A549 treated with RU486 at 1 μM for 4 hours (cell line): ENCODE data around the gene CCDC154. TPM values are rescaled to one million over a fixed set of nuclear protein-coding genes. Genes with fewer than 3 reads are reported as not detected.

Experiments used
- total RNA-seq: library from RNA; stranded (reverse); fragments of 200-300 nt; extraction: Qiagen RNA extraction; gene quantifications from 5 replicates; pipeline ENCODE4 v1.2.3, GENCODE V29; 2022; ENCODE audit warnings: low read depth

The CCDC154 gene, protein sequence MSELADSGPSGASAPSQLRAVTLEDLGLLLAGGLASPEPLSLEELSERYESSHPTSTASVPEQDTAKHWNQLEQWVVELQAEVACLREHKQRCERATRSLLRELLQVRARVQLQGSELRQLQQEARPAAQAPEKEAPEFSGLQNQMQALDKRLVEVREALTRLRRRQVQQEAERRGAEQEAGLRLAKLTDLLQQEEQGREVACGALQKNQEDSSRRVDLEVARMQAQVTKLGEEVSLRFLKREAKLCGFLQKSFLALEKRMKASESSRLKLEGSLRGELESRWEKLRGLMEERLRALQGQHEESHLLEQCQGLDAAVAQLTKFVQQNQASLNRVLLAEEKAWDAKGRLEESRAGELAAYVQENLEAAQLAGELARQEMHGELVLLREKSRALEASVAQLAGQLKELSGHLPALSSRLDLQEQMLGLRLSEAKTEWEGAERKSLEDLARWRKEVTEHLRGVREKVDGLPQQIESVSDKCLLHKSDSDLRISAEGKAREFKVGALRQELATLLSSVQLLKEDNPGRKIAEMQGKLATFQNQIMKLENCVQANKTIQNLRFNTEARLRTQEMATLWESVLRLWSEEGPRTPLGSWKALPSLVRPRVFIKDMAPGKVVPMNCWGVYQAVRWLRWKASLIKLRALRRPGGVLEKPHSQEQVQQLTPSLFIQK
- 0.13 to 0.49 TPM (median 0.41 TPM) in 5 replicates for total RNA-seq

DNA sequence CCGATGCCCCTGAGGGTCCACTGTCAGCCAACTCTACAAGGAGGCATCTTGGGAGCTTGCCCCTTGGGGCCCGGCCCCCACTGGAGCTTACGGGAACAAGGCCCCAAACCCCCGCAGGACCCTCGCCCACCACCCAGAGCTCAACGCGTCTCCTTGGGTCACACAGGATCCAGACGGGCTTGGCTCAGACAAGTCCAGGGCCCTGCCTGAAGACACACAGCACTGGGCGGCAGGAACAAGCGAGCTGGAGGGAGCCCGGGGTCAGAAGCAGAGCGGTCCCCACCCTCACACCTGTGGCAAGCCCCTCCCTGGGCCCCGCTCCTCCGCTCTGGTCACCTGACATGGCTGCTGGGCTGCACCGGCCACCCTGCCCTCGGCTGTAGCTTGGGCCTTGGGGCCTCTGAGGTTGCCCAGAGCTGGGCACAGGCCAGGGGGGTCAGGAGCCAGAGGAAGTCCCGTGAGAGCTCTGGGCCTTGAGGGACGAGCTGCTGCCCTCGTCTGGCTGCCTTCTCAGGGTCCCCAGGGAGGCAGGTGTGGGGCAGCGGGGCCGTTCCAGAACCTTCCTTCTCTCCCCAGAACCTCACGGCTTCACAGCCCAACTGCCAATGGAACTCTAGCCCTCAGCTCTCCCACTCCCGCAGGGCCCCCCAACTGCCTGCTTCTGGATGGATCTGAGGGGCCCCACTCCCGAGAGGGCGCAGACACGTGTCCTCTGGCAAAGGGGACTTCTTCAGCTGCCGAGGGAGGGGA, at the start of gene CCDC154:
CCDC154 (minus strand) TSS at position 577 of the 750 bp plus-strand sequence; CDS start at position 343, 234 bp downstream.

DNA sequence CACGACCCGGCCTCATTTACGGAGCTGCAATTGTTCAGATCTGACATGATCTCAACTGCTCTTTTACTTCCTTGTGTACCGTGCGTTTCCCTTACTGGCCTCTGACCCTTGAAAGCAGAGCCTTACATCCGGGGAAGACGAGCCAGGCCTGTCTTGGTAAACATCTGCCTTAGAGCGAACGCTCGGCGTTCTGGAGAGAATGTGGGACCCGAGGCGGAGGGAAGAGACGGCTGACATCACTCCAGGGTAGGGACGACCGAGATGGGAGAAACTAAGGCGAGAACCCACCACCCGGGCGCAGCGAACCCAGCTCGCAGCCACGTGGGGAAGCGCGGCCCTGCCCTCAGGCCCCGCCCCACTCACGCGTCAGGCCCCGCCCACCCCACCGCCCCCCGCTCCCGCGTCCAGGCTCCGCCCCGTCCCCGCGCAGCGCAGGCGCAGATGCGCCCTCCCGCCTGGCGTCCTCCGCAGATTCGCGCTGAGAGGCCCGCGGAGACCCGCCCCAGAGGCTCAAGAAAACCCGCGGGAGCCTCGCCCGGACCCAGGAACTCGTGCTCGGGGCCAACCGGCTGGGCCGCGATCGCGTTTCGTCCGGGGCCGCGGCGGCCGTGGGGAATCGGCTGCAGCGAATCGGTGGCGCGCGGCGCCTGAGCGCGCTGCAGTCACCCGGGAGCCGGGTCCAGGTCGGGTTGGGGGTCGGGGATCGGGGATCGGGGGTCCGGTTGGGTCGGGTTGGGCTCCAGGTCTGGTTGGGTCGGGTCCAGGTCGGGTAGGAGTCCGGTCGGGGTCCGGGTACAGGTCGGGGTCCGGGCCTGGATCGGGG, 48.8 kb upstream of the CCDC154 start, which contains the start of gene TELO2:
TELO2 (plus strand) TSS at position 438 of the 823 bp plus-strand sequence. CDS start 922 bp downstream, outside the sequence.

DNA sequence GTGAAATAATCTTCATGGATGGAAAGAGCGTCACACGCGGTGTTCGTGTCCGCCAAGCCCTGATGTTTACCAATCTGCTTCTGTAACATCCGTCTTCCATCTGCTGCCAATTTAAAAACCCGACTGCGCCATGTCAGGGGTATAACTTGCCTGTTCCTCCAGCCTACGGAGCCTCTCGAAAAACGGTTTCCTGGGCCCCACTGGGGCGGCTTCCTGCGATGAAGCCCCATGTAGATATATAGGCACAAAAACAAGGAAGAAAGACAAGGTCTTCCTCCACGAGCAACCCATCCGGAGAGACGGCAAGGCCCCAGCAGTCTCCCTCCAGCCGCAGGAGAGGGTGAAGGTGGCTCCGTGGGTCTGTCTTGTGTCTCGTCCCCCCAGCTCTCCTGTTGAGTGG, 44.3 kb upstream of the CCDC154 start, which contains the start of gene PTX4:
PTX4 (minus strand) TSS at position 326 of the 400 bp plus-strand sequence; CDS start at position 291, 35 bp downstream.

DNA sequence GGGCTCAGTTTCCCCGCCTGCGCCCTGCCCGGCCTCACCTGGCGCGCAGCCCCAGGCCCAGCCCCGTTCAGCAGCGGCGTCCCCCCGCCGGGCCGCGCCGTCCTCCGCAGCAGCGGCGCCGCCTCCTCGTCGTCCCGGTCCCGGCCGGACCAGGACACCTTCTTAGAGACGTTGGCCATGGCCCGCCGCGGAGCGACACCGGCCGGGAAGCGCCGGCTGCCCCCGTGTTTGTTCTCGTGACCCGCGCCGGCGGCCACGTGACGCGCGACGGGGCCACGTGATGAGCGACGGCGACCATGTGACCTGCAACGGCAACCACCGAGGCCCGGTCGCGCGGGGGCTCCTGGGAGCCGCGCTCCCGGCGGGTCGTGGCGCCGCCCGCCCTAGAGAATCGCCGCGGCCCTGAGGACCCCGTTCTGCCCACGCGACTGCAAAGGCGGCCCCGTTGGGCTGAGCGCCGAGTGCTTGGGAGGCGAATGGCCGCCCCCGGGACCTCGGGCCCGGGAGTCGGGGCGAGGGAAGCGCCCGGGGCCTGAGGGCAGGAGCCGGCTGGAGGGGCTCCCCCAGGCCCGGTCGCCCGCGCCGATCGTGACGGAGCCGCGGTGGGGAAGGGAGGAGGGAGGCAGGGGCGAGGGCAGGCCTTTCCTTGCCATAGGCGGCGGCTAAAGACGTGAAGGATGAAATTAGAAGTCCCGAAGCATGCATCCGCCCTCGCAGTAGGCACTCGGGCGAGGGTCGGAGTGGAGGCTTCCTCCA, 30.6 kb upstream of the CCDC154 start, which contains the start of gene CLCN7:
CLCN7 (minus strand) TSS at position 233 of the 756 bp plus-strand sequence; CDS start at position 179, 54 bp downstream.

DNA sequence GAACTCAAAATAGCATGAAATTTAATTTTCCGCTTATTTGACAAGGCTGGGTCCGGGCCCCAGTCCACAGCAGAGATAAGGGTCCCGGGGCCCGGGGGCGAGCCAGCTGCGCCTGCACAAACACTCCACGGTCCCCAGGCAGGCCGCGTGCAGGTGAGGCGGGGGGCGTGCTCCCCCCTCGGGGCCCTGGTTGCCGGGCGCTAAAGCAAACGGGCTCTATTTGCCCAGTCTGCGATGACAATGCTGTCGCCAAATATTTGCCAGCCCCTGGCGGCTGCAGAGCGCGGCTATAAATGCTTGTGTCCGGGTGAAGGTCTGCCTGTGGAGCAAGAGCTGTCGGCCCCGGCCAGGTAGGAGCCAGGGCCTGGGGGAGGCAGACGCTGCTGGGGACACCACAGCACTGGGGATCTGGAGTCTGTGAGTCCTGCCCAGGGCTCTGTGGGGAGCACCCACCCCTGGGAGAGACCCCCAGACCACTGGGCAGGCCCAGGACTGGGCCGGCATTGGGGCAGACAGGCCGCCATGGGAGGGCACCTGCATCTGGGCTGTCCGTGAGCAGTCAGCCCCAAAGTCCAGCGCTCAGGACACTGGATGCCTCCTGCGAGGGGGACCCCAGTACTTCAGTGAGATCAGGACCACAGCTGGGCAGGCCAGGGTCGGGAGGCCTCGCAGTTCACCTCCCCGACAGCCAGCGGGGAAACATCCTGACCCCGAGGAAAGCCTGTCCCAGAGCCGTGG, 13.4 kb downstream of the CCDC154 start, which contains the start of gene PERCC1:
PERCC1 (plus strand) TSS at position 320 of the 738 bp plus-strand sequence. CDS start 1,516 bp downstream, outside the sequence.

DNA sequence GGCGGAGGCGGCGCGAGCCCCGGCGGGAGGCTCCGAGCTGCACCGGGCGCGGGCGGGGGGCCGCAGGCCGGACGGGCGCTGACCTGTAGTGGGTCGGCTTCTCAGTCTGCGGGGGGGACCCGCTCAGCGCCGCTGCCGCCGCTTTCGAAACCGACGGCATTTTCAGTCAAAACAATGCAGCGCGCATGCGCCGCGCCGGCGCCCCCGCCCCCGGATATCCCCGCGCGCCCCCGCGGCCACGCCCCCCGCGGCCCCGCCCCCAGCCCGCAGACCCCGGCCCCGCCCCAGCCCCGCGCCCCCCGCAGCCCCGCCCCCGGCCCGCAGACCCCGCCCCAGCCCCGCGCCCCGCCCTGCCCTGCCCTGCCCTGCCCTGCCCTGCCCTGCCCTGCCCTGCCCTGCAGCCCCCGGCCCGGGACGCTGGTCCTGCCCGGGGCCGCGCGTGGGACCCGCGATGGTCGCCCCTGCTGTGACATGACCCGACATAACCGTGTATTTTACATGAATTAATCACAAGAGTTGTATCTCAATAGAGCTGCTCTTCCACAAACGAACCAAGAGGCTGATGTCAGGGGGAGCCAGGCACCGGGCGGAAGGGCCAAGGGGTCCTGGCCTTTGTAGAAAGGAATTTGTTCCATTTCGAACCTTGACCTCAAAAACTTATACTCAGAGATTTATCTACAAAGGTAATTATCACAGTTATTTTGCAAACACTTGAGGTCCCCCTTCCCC, 29.7 kb downstream of the CCDC154 start, which contains the start of gene UNKL:
UNKL (minus strand) TSS at position 173 of the 729 bp plus-strand sequence; CDS start at position 160, 13 bp downstream.

Other genes starting within 250 kb of the CCDC154 start
- gene TPSG1, start 219.3 kb downstream of the CCDC154 start, total RNA-seq, result 0.14 TPM in 1 of 5 replicates, not detected in the others
- not detected in 5 replicates for gene TPSB2, start 214.4 kb downstream of the CCDC154 start, total RNA-seq
- gene TPSAB1, start 203.9 kb downstream of the CCDC154 start, total RNA-seq, result 0.21 TPM in 1 of 5 replicates, not detected in the others
- gene TPSD1, start 188.5 kb downstream of the CCDC154 start, total RNA-seq, result not detected in 5 replicates
- 162 to 245 TPM (median 176 TPM) in 5 replicates for gene UBE2I, start 134.9 kb downstream of the CCDC154 start, total RNA-seq
- gene BAIAP3, start 110.9 kb downstream of the CCDC154 start, total RNA-seq, result 0.90 to 1.2 TPM (median 0.99 TPM) in 5 replicates
- gene TSR3, start 92.7 kb downstream of the CCDC154 start, total RNA-seq, result 56.5 to 98.9 TPM (median 94.1 TPM) in 5 replicates
- gene GNPTG, start 92.6 kb downstream of the CCDC154 start, total RNA-seq, result 22.0 to 35.1 TPM (median 34.2 TPM) in 5 replicates
- gene UNKL, start 29.9 kb downstream of the CCDC154 start, total RNA-seq, result 23.4 to 44.3 TPM (median 41.7 TPM) in 5 replicates
- gene UQCC4, start 23.8 kb downstream of the CCDC154 start, total RNA-seq, result 30.1 to 39.9 TPM (median 36.1 TPM) in 5 replicates
- not detected in 5 replicates for gene PERCC1, start 13.5 kb downstream of the CCDC154 start, total RNA-seq
- gene CLCN7, start 30.5 kb upstream of the CCDC154 start, total RNA-seq, result 54.7 to 83.5 TPM (median 74.9 TPM) in 5 replicates
- not detected in 5 replicates for gene PTX4, start 44.4 kb upstream of the CCDC154 start, total RNA-seq
- 26.4 to 46.2 TPM (median 38.6 TPM) in 5 replicates for gene TELO2, start 48.8 kb upstream of the CCDC154 start, total RNA-seq
- gene TMEM204, start 89.1 kb upstream of the CCDC154 start, total RNA-seq, result not detected in 5 replicates
- gene IFT140, start 167.5 kb upstream of the CCDC154 start, total RNA-seq, result 7.3 to 9.4 TPM (median 8.9 TPM) in 5 replicates
- gene CRAMP1, start 167.8 kb upstream of the CCDC154 start, total RNA-seq, result 12.1 to 16.1 TPM (median 14.5 TPM) in 5 replicates
- 161 to 209 TPM (median 164 TPM) in 5 replicates for gene JPT2, start 233.7 kb upstream of the CCDC154 start, total RNA-seq